Stomach (tissue), 9 donors: Measurements from ENCODE around the gene ATG5. TPM values are rescaled to one million over a fixed set of nuclear protein-coding genes. Genes with fewer than 3 reads are reported as not detected.

Experiments used
- DNase-seq, 2 donors: peaks; one replicate each; pipeline versions ENCODE4 v3.0.0 to v3.0.0-alpha.2; 2013 to 2019
- H3K27ac ChIP-seq, 5 donors: fragments of 200-600 bp in 4 of 5; sonication (generic) in 4 of 5; one replicate each; pipeline ENCODE4 v1.5.1; 2013 to 2019; ENCODE audit warnings: mild to moderate bottlenecking in 1 of 5, moderate library complexity in 1 of 5
- H3K27me3 ChIP-seq, 3 donors: fragments of 200-600 bp; sonication (generic); one replicate each; pipeline ENCODE4 v1.5.1; 2017 to 2019; ENCODE audit warnings: mixed run types in 1 of 3
- H3K36me3 ChIP-seq, 4 donors: fragments of 200-600 bp; sonication (generic); 1 replicate in 3 of 4; 2 replicates in 1 of 4; pipeline ENCODE4 v1.5.1; 2016 to 2019
- H3K4me1 ChIP-seq, 4 donors: fragments of 200-600 bp; sonication (generic); one replicate each; pipeline ENCODE4 v1.5.1; 2016 to 2019
- H3K4me3 ChIP-seq, 4 donors: fragments of 200-600 bp; sonication (generic) in 3 of 4; one replicate each; pipeline ENCODE4 v1.5.1; 2016 to 2019; ENCODE audit warnings: mild to moderate bottlenecking in 1 of 4
- H3K9me3 ChIP-seq, 4 donors: fragments of 200-600 bp; sonication (generic); one replicate each; pipeline ENCODE4 v1.5.1; 2016 to 2019
- CTCF ChIP-seq, 7 experiments: fragments of 450-650 bp in 4 of 7; fragments of 200-600 bp in 3 of 7; sonication (generic) in 3 of 7; IDR thresholded peaks; one replicate each; pipeline ENCODE4 v1.5.1; 2016 to 2019; ENCODE audit warnings: antibody characterized with exemption in 7 of 7, control low read depth in 2 of 7, mild to moderate bottlenecking in 1 of 7
- EP300 ChIP-seq: sonication (generic); formaldehyde crosslinking; IDR thresholded peaks from one replicate; pipeline ENCODE4 v1.6.1; 2017; ENCODE audit warnings: antibody characterized with exemption
- POLR2A ChIP-seq, 4 donors: fragments of 450-650 bp; IDR thresholded peaks; one replicate each; pipeline ENCODE4 v1.6.1; 2016; ENCODE audit warnings: antibody characterized with exemption in 4 of 4, control low read depth in 2 of 4, mild to moderate bottlenecking in 1 of 4, moderate library complexity in 1 of 4
- POLR2AphosphoS5 ChIP-seq, 3 donors: sonication (generic); formaldehyde crosslinking; IDR thresholded peaks; one replicate each; pipeline ENCODE4 v1.6.1; 2016; ENCODE audit warnings: antibody characterized with exemption in 3 of 3
- WGBS, 5 donors: extraction: QIAGEN DNeasy Blood & Tissue Kit in 3 of 5; methylation state at CpG; one replicate each; pipeline versions ENCODE4 v1.1.5 to v1.1.7; 2013 to 2018; 5-methylcytosine and 5-hydroxymethylcytosine counted together
- intact Hi-C: fragments of 100-400 bp; cut with DNase I; formaldehyde crosslinking; loops from one replicate; pipeline ENCODE4 v1.15.1; 2023; ENCODE audit warnings: low total_unique reads
- polyA plus RNA-seq, 3 donors: library from polyadenylated mRNA; stranded (reverse); fragments of 200-250 nt; gene quantifications; one replicate each; pipeline ENCODE4 v1.2.3, GENCODE V29; 2013
- total RNA-seq, 5 donors: library from RNA; depleted of rRNA; stranded (reverse); fragments of >200 nt; gene quantifications; one replicate each; pipeline versions ENCODE4 v1.1.0 to v1.2.3, GENCODE V29; 2014 to 2016
- donor health status: healthy with polysubstance abuse.
- donor health status: Bipolar disorder and iron deficiency.
- donor health status: healthy.

The ATG5 gene
- total and polyA plus RNA-seq, 8 donors: 12.8 to 89.4 (median 25.5) TPM

GRCh38 chr6:106145144-106145543, 180.4 kb downstream of the ATG5 start:
- Histone ChIP-seq H3K27ac (no peak overlapping the region), H3K4me3 (no peak overlapping the region), H3K36me3 (no peaks in the 10 kb centered on the region), H3K9me3 (no peaks in the 10 kb centered on the region), H3K27me3 (no peaks in the 10 kb centered on the region), H3K4me1 (no peaks in the 10 kb centered on the region)
- no peak for TF ChIP-seq POLR2A (IDR thresholded peaks at IDR 0.05)
- TF ChIP-seq EP300: no peak
- no peak for TF ChIP-seq CTCF (IDR thresholded peaks at IDR 0.05)
- no peak for TF ChIP-seq POLR2AphosphoS5 (IDR thresholded peaks at IDR 0.05)
- intact Hi-C loops: no loop called here
- DNase-seq: no peak
- WGBS, 5 donors: 56 to 74% (median 67%) methylated on average over 4 of the region's 4 CpGs

GRCh38 chr6:106143665-106144064, 181.9 kb downstream of the ATG5 start:
- WGBS, 5 donors: 86 to 93% (median 91%) methylated on average over 12 of the region's 12 CpGs
- intact Hi-C loops: no loop called here
- DNase-seq: no peak
- H3K27ac ChIP-seq: no peak overlapping the region
- no peak for TF ChIP-seq CTCF (IDR thresholded peaks at IDR 0.05)
- no peak for TF ChIP-seq POLR2A (IDR thresholded peaks at IDR 0.05)
- no peak for TF ChIP-seq POLR2AphosphoS5 (IDR thresholded peaks at IDR 0.05)
- no peak for TF ChIP-seq EP300
- no peaks in the 10 kb centered on the region for H3K9me3 ChIP-seq
- H3K4me1 ChIP-seq: no peaks in the 10 kb centered on the region
- no peak overlapping the region for H3K4me3 ChIP-seq
- H3K36me3 ChIP-seq: no peaks in the 10 kb centered on the region
- no peaks in the 10 kb centered on the region for H3K27me3 ChIP-seq

- H3K36me3 ChIP-seq: no peaks in the 10 kb centered on the region
- intact Hi-C loops: no loop called here
- H3K4me1 ChIP-seq: no peaks in the 10 kb centered on the region
- no peak overlapping the region for H3K27ac ChIP-seq
- H3K9me3 ChIP-seq: no peaks in the 10 kb centered on the region
- TF ChIP-seq POLR2A (IDR thresholded peaks at IDR 0.05) (no peak), CTCF (IDR thresholded peaks at IDR 0.05) (no peak), EP300 (no peak), POLR2AphosphoS5 (IDR thresholded peaks at IDR 0.05) (no peak)
- no peak for DNase-seq
- no peaks in the 10 kb centered on the region for H3K27me3 ChIP-seq
- no peak overlapping the region for H3K4me3 ChIP-seq
- WGBS, 5 donors: 71 to 84% (median 76%) methylated on average over 2 of the region's 2 CpGs
These were observed 182.6 kb downstream of the ATG5 start for GRCh38 chr6:106142876-106143431.

- H3K27me3 ChIP-seq: no peaks in the 10 kb centered on the region
- no peaks in the 10 kb centered on the region for H3K36me3 ChIP-seq
- H3K9me3 ChIP-seq: no peaks in the 10 kb centered on the region
- TF ChIP-seq POLR2AphosphoS5 (IDR thresholded peaks at IDR 0.05) (no peak), EP300 (no peak), POLR2A (IDR thresholded peaks at IDR 0.05) (no peak), CTCF (IDR thresholded peaks at IDR 0.05) (no peak)
- no peak overlapping the region for H3K4me3 ChIP-seq
- WGBS, 5 donors: 65 to 79% (median 76%) methylated on average over 9 of the region's 9 CpGs
- intact Hi-C loops: no loop called here
- DNase-seq: no peak
- H3K4me1 ChIP-seq: no peaks in the 10 kb centered on the region
- peak overlapping the region in 1 of 5 donors; percentile 40 for H3K27ac ChIP-seq
These were observed 183.9 kb downstream of the ATG5 start for GRCh38 chr6:106141441-106142237.
